GM23338 (cell line): ENCODE results near the gene ACTG2. TPM values are rescaled to one million over a fixed set of nuclear protein-coding genes. Genes with fewer than 3 reads are reported as not detected.

Source experiments
- ATAC-seq: fragments of 200-7000 bp; cut with Tn5 transposase; 3 replicates; pipeline ENCODE4 v1.9.1; 2020
- DNase-seq: peaks from one replicate; pipeline ENCODE4 v3.0.0-alpha.2; 2015; ENCODE audit warnings: low spot score
- H2AFZ ChIP-seq: fragments of 200-600 bp; sonication (generic); 2 replicates; pipeline ENCODE4 v1.8.0; 2016; ENCODE audit warnings: antibody characterized with exemption, mild to moderate bottlenecking, moderate library complexity
- H3F3A ChIP-seq: fragments of 200-600 bp; sonication (generic); replicated peaks from 2 replicates; pipeline ENCODE4 v1.8.0; 2017; ENCODE audit warnings: antibody characterized with exemption, mixed run types, low read depth
- H3K27ac ChIP-seq: fragments of 200-600 bp; sonication (generic); 2 replicates; pipeline ENCODE4 v1.6.1; 2016; ENCODE audit warnings: low read depth
- H3K27me3 ChIP-seq: fragments of 200-600 bp; sonication (generic); 2 replicates; pipeline ENCODE4 v1.8.0; 2016; ENCODE audit warnings: mild to moderate bottlenecking, mixed run types, moderate library complexity; ENCODE audit not compliant: insufficient read depth
- H3K36me3 ChIP-seq: fragments of 200-600 bp; sonication (generic); 2 replicates; pipeline ENCODE4 v1.8.0; 2016; ENCODE audit warnings: mild to moderate bottlenecking; ENCODE audit not compliant: insufficient read depth
- H3K4me1 ChIP-seq: fragments of 200-600 bp; sonication (generic); 2 replicates; pipeline ENCODE4 v1.8.0; 2016; ENCODE audit warnings: mild to moderate bottlenecking, moderate library complexity; ENCODE audit not compliant: insufficient read depth
- H3K4me2 ChIP-seq: fragments of 200-600 bp; sonication (generic); 2 replicates; pipeline ENCODE4 v1.7.1; 2017; ENCODE audit warnings: mixed run types
- H3K4me3 ChIP-seq: fragments of 200-600 bp; sonication (generic); 2 replicates; pipeline ENCODE4 v1.6.1; 2016; ENCODE audit warnings: mixed run types
- H3K79me2 ChIP-seq: fragments of 200-600 bp; sonication (generic); replicated peaks from 2 replicates; pipeline ENCODE4 v1.8.0; 2017; ENCODE audit warnings: mild to moderate bottlenecking; ENCODE audit not compliant: insufficient read depth
- H3K9me2 ChIP-seq: fragments of 200-600 bp; sonication (generic); 2 replicates; pipeline ENCODE4 v1.8.0; 2017; ENCODE audit not compliant: insufficient read depth
- H4K20me1 ChIP-seq: fragments of 200-600 bp; sonication (generic); replicated peaks from 2 replicates; pipeline ENCODE4 v1.8.0; 2017; ENCODE audit warnings: mild to moderate bottlenecking; ENCODE audit not compliant: insufficient read depth
- H3K27ac Mint-ChIP-seq: 2 replicates; pipeline ENCODE4 v1.8.0; 2020; ENCODE audit warnings: inconsistent platforms, mild to moderate bottlenecking, moderate library complexity, mixed read lengths
- H3K27me3 Mint-ChIP-seq: 3 replicates; pipeline ENCODE4 v1.8.0; 2022; ENCODE audit warnings: low read depth, mild to moderate bottlenecking, moderate library complexity, mixed read lengths, inconsistent platforms; ENCODE audit not compliant: insufficient read depth, poor library complexity
- H3K36me3 Mint-ChIP-seq: 3 replicates; pipeline ENCODE4 v1.8.0; 2021; ENCODE audit warnings: low read depth, mild to moderate bottlenecking, inconsistent platforms, moderate library complexity, mixed read lengths
- H3K4me1 Mint-ChIP-seq: 3 replicates; pipeline ENCODE4 v1.8.0; 2020; ENCODE audit warnings: mild to moderate bottlenecking, inconsistent platforms, mixed read lengths
- H3K4me3 Mint-ChIP-seq: 3 replicates; pipeline ENCODE4 v1.8.0; 2021; ENCODE audit warnings: moderate library complexity, mild to moderate bottlenecking, inconsistent platforms, mixed read lengths
- H3K9me3 Mint-ChIP-seq: 3 replicates; pipeline ENCODE4 v1.8.0; 2020; ENCODE audit warnings: moderate library complexity, mild to moderate bottlenecking, inconsistent platforms, mixed read lengths
- CREB1 ChIP-seq: fragments of 250-450 bp; sonication (Bioruptor Pico); IDR thresholded peaks from 2 replicates; pipeline ENCODE4 v1.5.0; 2020; ENCODE audit warnings: low read depth, mild to moderate bottlenecking, moderate library complexity
- EZH2 ChIP-seq: fragments of 200-600 bp; sonication (generic); IDR thresholded peaks from one replicate; pipeline ENCODE4 v1.8.0; 2017; ENCODE audit warnings: antibody characterized with exemption, mild to moderate bottlenecking, low read depth; ENCODE audit not compliant: unreplicated experiment
- JUNB ChIP-seq: IDR thresholded peaks from one replicate; pipeline ENCODE4 v1.6.1; 2016; ENCODE audit warnings: antibody characterized with exemption; ENCODE audit not compliant: unreplicated experiment
- POLR2AphosphoS5 ChIP-seq: IDR thresholded peaks from 2 replicates; pipeline ENCODE4 v1.6.1; 2016; ENCODE audit warnings: antibody characterized with exemption, low read depth
- ZNF114 ChIP-seq: fragments of 250-450 bp; sonication (Bioruptor Pico); IDR thresholded peaks from 2 replicates; pipeline ENCODE4 v1.5.0; 2020; ENCODE audit warnings: mild to moderate bottlenecking, moderate library complexity
- polyA plus RNA-seq: library from polyadenylated mRNA; unstranded; fragments of >200 nt; fragmentation: Nextera tagmentation; extraction: Ambion mirVana; gene quantifications from 2 replicates; pipeline ENCODE4 v1.2.1, GENCODE V29; 2016
- total RNA-seq: library from RNA; depleted of rRNA; stranded (reverse); fragments of >200 nt; shearing (Covaris generic); gene quantifications from 2 replicates; pipeline ENCODE4 v1.2.3, GENCODE V29; 2014
- TF ChIP-seq, protein P1 (sequence below): IDR thresholded peaks from one replicate; pipeline ENCODE4 v1.6.1; 2018; ENCODE audit warnings: antibody characterized with exemption; ENCODE audit not compliant: unreplicated experiment
- TF ChIP-seq, protein P2 (sequence below), 2 experiments: fragments of 200-600 bp in 1 of 2; sonication (generic) in 1 of 2; conservative IDR thresholded peaks; 2 replicates each; pipeline versions ENCODE4 v1.5.1 to v1.6.1; 2016 to 2017; ENCODE audit warnings: antibody characterized with exemption in 2 of 2, low read depth in 2 of 2, mild to moderate bottlenecking in 2 of 2, moderate library complexity in 1 of 2
- TF ChIP-seq, protein P3 (sequence below): fragments of 250-450 bp; sonication (Bioruptor Pico); IDR thresholded peaks from 2 replicates; pipeline ENCODE4 v1.5.0; 2020; ENCODE audit warnings: mild to moderate bottlenecking, moderate library complexity

The ACTG2 gene
- total and polyA plus RNA-seq, 2 experiments from 2014 or later: 8.0 to 8.5 TPM

DNA sequence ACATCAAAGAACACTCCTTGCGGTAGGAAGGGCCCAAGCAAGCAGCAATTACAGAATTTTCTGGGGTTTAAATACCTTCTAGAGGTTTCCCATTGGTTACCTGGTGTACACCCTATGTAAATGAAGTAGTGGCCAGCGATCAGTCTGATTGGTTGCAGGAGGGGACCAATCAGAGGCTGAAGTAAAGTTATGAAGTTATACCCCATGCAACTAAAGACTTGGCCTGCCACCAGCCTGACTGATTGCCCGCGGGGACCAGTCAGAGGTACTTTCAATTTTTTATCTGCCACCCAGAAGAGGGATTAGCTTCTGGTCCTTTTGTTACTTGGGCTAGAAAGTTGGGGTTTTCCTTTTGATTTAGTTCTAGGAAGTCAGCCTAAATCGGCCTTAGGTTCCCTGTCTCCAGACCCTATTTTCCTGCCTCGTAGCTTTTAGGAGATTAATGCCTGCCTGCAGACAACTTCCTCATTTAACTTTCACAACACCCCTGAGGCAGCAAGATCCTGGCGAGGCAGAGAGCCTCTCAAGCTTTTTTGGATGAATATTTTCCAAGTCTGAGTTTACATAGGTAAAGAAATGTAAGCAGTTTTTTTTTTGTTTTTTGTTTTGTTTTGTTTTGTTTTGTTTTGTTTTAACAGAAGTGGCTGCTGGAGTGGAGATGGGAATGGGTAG is 32.4 kb downstream of the ACTG2 start:
- no peaks in the 10 kb centered on the region for H3K27me3 ChIP-seq
- Mint-ChIP-seq H3K27me3 (no peaks in the 10 kb centered on the region), H3K27ac (no peak overlapping the region), H3K4me1 (peaks cover 29% of the 10 kb centered on the region), H3K4me3 (no peak overlapping the region; the same call in 2 of the 3 replicates), H3K9me3 (no peaks in the 10 kb centered on the region), H3K36me3 (no peaks in the 10 kb centered on the region)
- TF ChIP-seq, protein P1, sequence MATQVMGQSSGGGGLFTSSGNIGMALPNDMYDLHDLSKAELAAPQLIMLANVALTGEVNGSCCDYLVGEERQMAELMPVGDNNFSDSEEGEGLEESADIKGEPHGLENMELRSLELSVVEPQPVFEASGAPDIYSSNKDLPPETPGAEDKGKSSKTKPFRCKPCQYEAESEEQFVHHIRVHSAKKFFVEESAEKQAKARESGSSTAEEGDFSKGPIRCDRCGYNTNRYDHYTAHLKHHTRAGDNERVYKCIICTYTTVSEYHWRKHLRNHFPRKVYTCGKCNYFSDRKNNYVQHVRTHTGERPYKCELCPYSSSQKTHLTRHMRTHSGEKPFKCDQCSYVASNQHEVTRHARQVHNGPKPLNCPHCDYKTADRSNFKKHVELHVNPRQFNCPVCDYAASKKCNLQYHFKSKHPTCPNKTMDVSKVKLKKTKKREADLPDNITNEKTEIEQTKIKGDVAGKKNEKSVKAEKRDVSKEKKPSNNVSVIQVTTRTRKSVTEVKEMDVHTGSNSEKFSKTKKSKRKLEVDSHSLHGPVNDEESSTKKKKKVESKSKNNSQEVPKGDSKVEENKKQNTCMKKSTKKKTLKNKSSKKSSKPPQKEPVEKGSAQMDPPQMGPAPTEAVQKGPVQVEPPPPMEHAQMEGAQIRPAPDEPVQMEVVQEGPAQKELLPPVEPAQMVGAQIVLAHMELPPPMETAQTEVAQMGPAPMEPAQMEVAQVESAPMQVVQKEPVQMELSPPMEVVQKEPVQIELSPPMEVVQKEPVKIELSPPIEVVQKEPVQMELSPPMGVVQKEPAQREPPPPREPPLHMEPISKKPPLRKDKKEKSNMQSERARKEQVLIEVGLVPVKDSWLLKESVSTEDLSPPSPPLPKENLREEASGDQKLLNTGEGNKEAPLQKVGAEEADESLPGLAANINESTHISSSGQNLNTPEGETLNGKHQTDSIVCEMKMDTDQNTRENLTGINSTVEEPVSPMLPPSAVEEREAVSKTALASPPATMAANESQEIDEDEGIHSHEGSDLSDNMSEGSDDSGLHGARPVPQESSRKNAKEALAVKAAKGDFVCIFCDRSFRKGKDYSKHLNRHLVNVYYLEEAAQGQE: no peak
- TF ChIP-seq JUNB: no peak
- no peak overlapping the region for H3K4me3 ChIP-seq
- peak overlapping the region; percentile 56 for H2AFZ ChIP-seq
- H3K79me2 ChIP-seq: peaks cover 33% of the 10 kb centered on the region
- ATAC-seq (no peak), DNase-seq (peak; percentile 26)
- no peaks in the 10 kb centered on the region; the same call in 1 of the 2 replicates for H3F3A ChIP-seq
- peaks cover 19% of the 10 kb centered on the region for H3K4me1 ChIP-seq
- no peaks in the 10 kb centered on the region for H3K36me3 ChIP-seq
- peak overlapping the region; percentile 60 for H3K27ac ChIP-seq
- H4K20me1 ChIP-seq: peaks cover 17% of the 10 kb centered on the region
- no peak overlapping the region for H3K4me2 ChIP-seq
- no peaks in the 10 kb centered on the region for H3K9me2 ChIP-seq

DNA sequence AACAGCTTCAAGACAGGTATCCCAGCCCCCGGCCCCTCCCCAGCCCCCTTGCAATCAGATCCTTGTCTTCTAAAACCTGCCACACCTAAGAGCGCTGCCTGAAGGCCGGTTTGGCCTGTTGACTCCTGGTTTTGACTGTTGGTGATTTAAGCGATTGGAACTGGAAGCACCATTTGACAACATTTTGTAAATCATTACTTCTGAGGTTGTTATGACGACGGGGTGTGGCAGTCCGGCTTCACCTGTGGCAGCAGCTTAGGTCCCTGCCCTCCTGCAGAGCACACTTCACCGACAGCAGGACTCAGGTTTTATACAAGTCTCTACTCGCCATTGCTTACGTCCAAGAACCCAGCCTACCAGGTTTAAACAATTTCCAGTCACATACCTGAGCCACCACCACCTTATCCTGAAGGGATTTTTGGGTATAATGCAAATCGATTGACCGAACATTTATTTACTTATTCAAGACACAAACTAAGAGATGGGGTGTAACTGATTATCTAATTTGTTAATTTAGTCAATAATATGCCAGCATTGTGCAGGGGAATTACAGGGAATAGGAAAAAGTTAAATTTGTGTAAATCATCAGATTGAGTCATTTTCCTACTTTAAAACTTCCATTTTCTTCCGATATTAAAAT is 33.2 kb downstream of the ACTG2 start:
- Mint-ChIP-seq H3K27ac (peak overlapping the region; percentile 91), H3K4me3 (peak overlapping the region; percentile 91), H3K4me1 (peaks cover 24% of the 10 kb centered on the region), H3K9me3 (no peaks in the 10 kb centered on the region), H3K36me3 (no peaks in the 10 kb centered on the region), H3K27me3 (peaks cover 2% of the 10 kb centered on the region)
- H3K4me1 ChIP-seq: peaks cover 16% of the 10 kb centered on the region
- H3K4me3 ChIP-seq: peak overlapping the region; percentile 65
- H4K20me1 ChIP-seq: peaks cover 21% of the 10 kb centered on the region
- no peaks in the 10 kb centered on the region for H3K9me2 ChIP-seq
- H3F3A ChIP-seq: no peaks in the 10 kb centered on the region; the same call in 1 of the 2 replicates
- DNase-seq (peak; percentile 26), ATAC-seq (no peak)
- H3K79me2 ChIP-seq: peaks cover 41% of the 10 kb centered on the region
- H3K27ac ChIP-seq: no peak overlapping the region; the same call in 1 of the 2 replicates
- no peaks in the 10 kb centered on the region for H3K36me3 ChIP-seq
- peak overlapping the region; percentile 68 for H3K4me2 ChIP-seq
- TF ChIP-seq CREB1: no peak
- TF ChIP-seq, protein P2, sequence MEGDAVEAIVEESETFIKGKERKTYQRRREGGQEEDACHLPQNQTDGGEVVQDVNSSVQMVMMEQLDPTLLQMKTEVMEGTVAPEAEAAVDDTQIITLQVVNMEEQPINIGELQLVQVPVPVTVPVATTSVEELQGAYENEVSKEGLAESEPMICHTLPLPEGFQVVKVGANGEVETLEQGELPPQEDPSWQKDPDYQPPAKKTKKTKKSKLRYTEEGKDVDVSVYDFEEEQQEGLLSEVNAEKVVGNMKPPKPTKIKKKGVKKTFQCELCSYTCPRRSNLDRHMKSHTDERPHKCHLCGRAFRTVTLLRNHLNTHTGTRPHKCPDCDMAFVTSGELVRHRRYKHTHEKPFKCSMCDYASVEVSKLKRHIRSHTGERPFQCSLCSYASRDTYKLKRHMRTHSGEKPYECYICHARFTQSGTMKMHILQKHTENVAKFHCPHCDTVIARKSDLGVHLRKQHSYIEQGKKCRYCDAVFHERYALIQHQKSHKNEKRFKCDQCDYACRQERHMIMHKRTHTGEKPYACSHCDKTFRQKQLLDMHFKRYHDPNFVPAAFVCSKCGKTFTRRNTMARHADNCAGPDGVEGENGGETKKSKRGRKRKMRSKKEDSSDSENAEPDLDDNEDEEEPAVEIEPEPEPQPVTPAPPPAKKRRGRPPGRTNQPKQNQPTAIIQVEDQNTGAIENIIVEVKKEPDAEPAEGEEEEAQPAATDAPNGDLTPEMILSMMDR (conservative IDR thresholded peaks at IDR 0.05; ENCODE audit: low read depth in 2 of 2): no peak
- TF ChIP-seq EZH2: no peak
- TF ChIP-seq ZNF114 (CRISPR knock-in tag): no peak
- TF ChIP-seq, protein P3, sequence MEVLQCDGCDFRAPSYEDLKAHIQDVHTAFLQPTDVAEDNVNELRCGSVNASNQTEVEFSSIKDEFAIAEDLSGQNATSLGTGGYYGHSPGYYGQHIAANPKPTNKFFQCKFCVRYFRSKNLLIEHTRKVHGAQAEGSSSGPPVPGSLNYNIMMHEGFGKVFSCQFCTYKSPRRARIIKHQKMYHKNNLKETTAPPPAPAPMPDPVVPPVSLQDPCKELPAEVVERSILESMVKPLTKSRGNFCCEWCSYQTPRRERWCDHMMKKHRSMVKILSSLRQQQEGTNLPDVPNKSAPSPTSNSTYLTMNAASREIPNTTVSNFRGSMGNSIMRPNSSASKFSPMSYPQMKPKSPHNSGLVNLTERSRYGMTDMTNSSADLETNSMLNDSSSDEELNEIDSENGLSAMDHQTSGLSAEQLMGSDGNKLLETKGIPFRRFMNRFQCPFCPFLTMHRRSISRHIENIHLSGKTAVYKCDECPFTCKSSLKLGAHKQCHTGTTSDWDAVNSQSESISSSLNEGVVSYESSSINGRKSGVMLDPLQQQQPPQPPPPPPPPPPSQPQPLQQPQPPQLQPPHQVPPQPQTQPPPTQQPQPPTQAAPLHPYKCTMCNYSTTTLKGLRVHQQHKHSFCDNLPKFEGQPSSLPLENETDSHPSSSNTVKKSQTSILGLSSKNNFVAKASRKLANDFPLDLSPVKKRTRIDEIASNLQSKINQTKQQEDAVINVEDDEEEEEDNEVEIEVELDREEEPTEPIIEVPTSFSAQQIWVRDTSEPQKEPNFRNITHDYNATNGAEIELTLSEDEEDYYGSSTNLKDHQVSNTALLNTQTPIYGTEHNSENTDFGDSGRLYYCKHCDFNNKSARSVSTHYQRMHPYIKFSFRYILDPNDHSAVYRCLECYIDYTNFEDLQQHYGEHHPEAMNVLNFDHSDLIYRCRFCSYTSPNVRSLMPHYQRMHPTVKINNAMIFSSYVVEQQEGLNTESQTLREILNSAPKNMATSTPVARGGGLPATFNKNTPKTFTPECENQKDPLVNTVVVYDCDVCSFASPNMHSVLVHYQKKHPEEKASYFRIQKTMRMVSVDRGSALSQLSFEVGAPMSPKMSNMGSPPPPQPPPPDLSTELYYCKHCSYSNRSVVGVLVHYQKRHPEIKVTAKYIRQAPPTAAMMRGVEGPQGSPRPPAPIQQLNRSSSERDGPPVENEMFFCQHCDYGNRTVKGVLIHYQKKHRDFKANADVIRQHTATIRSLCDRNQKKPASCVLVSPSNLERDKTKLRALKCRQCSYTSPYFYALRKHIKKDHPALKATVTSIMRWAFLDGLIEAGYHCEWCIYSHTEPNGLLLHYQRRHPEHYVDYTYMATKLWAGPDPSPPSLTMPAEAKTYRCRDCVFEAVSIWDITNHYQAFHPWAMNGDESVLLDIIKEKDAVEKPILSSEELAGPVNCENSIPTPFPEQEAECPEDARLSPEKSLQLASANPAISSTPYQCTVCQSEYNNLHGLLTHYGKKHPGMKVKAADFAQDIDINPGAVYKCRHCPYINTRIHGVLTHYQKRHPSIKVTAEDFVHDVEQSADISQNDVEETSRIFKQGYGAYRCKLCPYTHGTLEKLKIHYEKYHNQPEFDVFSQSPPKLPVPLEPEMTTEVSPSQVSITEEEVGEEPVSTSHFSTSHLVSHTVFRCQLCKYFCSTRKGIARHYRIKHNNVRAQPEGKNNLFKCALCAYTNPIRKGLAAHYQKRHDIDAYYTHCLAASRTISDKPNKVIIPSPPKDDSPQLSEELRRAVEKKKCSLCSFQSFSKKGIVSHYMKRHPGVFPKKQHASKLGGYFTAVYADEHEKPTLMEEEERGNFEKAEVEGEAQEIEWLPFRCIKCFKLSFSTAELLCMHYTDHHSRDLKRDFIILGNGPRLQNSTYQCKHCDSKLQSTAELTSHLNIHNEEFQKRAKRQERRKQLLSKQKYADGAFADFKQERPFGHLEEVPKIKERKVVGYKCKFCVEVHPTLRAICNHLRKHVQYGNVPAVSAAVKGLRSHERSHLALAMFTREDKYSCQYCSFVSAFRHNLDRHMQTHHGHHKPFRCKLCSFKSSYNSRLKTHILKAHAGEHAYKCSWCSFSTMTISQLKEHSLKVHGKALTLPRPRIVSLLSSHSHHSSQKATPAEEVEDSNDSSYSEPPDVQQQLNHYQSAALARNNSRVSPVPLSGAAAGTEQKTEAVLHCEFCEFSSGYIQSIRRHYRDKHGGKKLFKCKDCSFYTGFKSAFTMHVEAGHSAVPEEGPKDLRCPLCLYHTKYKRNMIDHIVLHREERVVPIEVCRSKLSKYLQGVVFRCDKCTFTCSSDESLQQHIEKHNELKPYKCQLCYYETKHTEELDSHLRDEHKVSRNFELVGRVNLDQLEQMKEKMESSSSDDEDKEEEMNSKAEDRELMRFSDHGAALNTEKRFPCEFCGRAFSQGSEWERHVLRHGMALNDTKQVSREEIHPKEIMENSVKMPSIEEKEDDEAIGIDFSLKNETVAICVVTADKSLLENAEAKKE (CRISPR knock-in tag): no peak
- TF ChIP-seq POLR2AphosphoS5: no peak
- no peak overlapping the region; the same call in 1 of the 2 replicates for H2AFZ ChIP-seq
- no peaks in the 10 kb centered on the region for H3K27me3 ChIP-seq
